Trophoblast cell (in vitro differentiated cells and primary cell): ENCODE results near the gene TMEM186.
"Not testable (repeated sequence)": the region's sequence is repeated elsewhere in the genome, so short reads cannot be mapped to it uniquely, and the experiment has no call there.

Experiments used
- DNase-seq, 2 donors: peaks; one replicate each; pipeline ENCODE4 v3.0.0-alpha.2; 2016
- H2AFZ ChIP-seq: 2 replicates; pipeline ENCODE4 v1.6.1; 2013; ENCODE audit warnings: low read length, moderate library complexity, mild to moderate bottlenecking; ENCODE audit not compliant: insufficient read depth, poor library complexity
- H2AK5ac ChIP-seq: 2 replicates; pipeline ENCODE4 v1.6.1; 2013; ENCODE audit warnings: mild to moderate bottlenecking, low read length
- H2BK120ac ChIP-seq: 2 replicates; pipeline ENCODE4 v1.6.1; 2013; ENCODE audit warnings: low read length, mild to moderate bottlenecking, moderate library complexity; ENCODE audit not compliant: insufficient read depth, poor library complexity
- H2BK12ac ChIP-seq: 2 replicates; pipeline ENCODE4 v1.6.1; 2013; ENCODE audit warnings: mild to moderate bottlenecking, low read length, moderate library complexity
- H2BK5ac ChIP-seq: 2 replicates; pipeline ENCODE4 v1.6.1; 2013; ENCODE audit warnings: low read length, low read depth, moderate library complexity, mild to moderate bottlenecking; ENCODE audit not compliant: poor library complexity
- H3K14ac ChIP-seq: 2 replicates; pipeline ENCODE4 v1.6.1; 2013; ENCODE audit warnings: mild to moderate bottlenecking, low read length
- H3K18ac ChIP-seq: 2 replicates; pipeline ENCODE4 v1.6.1; 2013; ENCODE audit warnings: mild to moderate bottlenecking, low read length
- H3K23ac ChIP-seq: 2 replicates; pipeline ENCODE4 v1.6.1; 2013; ENCODE audit warnings: low read length
- H3K27ac ChIP-seq: 2 replicates; pipeline ENCODE4 v1.5.1; 2013; ENCODE audit warnings: low read depth, mild to moderate bottlenecking, inconsistent platforms, low read length, moderate library complexity
- H3K27me3 ChIP-seq: 2 replicates; pipeline ENCODE4 v1.6.1; 2013; ENCODE audit warnings: inconsistent platforms, mild to moderate bottlenecking, low read length, moderate library complexity; ENCODE audit not compliant: insufficient read depth
- H3K36me3 ChIP-seq, 2 experiments: 1 replicate in 1 of 2; 2 replicates in 1 of 2; pipeline ENCODE4 v1.6.1; 2013; ENCODE audit warnings: low read length in 2 of 2, mild to moderate bottlenecking in 2 of 2, moderate library complexity in 1 of 2; ENCODE audit not compliant: insufficient read depth in 2 of 2, control insufficient read depth in 1 of 2
- H3K4ac ChIP-seq: 2 replicates; pipeline ENCODE4 v1.6.1; 2013; ENCODE audit warnings: low read depth, mild to moderate bottlenecking, low read length, moderate library complexity
- H3K4me1 ChIP-seq, 2 experiments: 1 replicate in 1 of 2; 2 replicates in 1 of 2; pipeline ENCODE4 v1.6.1; 2013; ENCODE audit warnings: low read length in 2 of 2, mild to moderate bottlenecking in 2 of 2, moderate library complexity in 1 of 2; ENCODE audit not compliant: insufficient read depth in 2 of 2, control insufficient read depth in 1 of 2
- H3K4me2 ChIP-seq: 2 replicates; pipeline ENCODE4 v1.6.1; 2013; ENCODE audit warnings: inconsistent platforms, mild to moderate bottlenecking, low read length, moderate library complexity
- H3K4me3 ChIP-seq: 2 replicates; pipeline ENCODE4 v1.5.1; 2013; ENCODE audit warnings: mild to moderate bottlenecking, low read depth, low read length, inconsistent platforms
- H3K79me1 ChIP-seq: one replicate; pipeline ENCODE4 v1.6.1; 2013; ENCODE audit warnings: low read length
- H3K79me2 ChIP-seq: 2 replicates; pipeline ENCODE4 v1.6.1; 2013; ENCODE audit warnings: low read length, mild to moderate bottlenecking; ENCODE audit not compliant: control insufficient read depth, insufficient read depth, poor library complexity
- H3K9ac ChIP-seq: 2 replicates; pipeline ENCODE4 v1.6.1; 2013; ENCODE audit warnings: mild to moderate bottlenecking, low read length
- H3K9me3 ChIP-seq: 2 replicates; pipeline ENCODE4 v1.6.1; 2013; ENCODE audit warnings: low read depth, mild to moderate bottlenecking, control low read depth, inconsistent platforms, low read length; ENCODE audit not compliant: insufficient read depth
- H4K12ac ChIP-seq: 2 replicates; pipeline ENCODE4 v1.6.1; 2013; ENCODE audit warnings: low read depth, mild to moderate bottlenecking, low read length, moderate library complexity
- H4K8ac ChIP-seq: 2 replicates; pipeline ENCODE4 v1.6.1; 2013; ENCODE audit warnings: low read depth, mild to moderate bottlenecking, low read length, moderate library complexity
- H4K91ac ChIP-seq: one replicate; pipeline ENCODE4 v1.6.1; 2013; ENCODE audit warnings: low read depth, mild to moderate bottlenecking, low read length, moderate library complexity
- WGBS: extraction: QIAGEN DNeasy Blood & Tissue Kit; methylation state at CpG from one replicate; pipeline ENCODE4 v1.1.7; 2013; ENCODE audit warnings: missing lambda C conversion rate; ENCODE audit not compliant: insufficient read length, insufficient coverage; ENCODE audit errors: extremely low coverage; 5-methylcytosine and 5-hydroxymethylcytosine counted together

Gene TMEM186

GRCh38 chr16:8786316-8786715, 11.1 kb downstream of the TMEM186 start:
- DNase-seq, H3K23ac ChIP-seq, H2BK5ac ChIP-seq, H2BK12ac ChIP-seq, H3K27ac ChIP-seq, H3K36me3 ChIP-seq, H3K4me1 ChIP-seq, H3K4me3 ChIP-seq, H3K4me2 ChIP-seq, H2AK5ac ChIP-seq, H2AFZ ChIP-seq, H4K91ac ChIP-seq, H3K14ac ChIP-seq, H3K79me1 ChIP-seq, H3K18ac ChIP-seq, H3K9me3 ChIP-seq, H3K9ac ChIP-seq, H3K79me2 ChIP-seq, H3K27me3 ChIP-seq, H4K8ac ChIP-seq, H3K4ac ChIP-seq, H4K12ac ChIP-seq, H2BK120ac ChIP-seq: not testable (repeated sequence)
- no CpG with 5 or more reads among the region's 11 CpGs for WGBS

DNA sequence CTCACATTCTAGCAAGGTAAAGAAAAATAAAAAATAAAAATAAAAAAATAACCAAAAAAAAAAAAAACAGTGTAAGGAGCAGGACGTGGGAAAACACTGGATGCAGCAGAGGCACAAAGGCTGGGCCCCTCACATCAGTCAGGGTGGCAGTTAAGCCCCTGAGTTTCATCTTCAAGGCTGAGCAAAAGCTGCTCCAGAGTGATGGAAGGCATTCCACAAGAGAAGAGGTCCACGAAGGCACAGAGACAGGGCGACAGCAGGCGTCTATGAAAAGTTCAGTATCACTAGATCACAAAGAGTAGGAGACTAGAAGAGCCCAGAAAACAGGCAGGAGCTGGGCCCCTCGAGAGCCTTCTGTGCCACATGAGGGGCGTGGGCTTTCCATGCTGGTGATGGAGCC, 12.0 kb downstream of the TMEM186 start:
- no peak overlapping the region for H3K23ac ChIP-seq
- no peaks in the 10 kb centered on the region for H3K79me1 ChIP-seq
- H3K4me3 ChIP-seq, result no peak overlapping the region
- no peak overlapping the region for H4K91ac ChIP-seq
- no CpG with 5 or more reads among the region's 6 CpGs for WGBS
- peaks cover 2% of the 10 kb centered on the region for H3K9me3 ChIP-seq
- no peak overlapping the region for H3K14ac ChIP-seq
- no peak overlapping the region for H4K12ac ChIP-seq
- H2AK5ac ChIP-seq, result no peak overlapping the region
- no peaks in the 10 kb centered on the region for H3K36me3 ChIP-seq
- no peaks in the 10 kb centered on the region for H3K4me1 ChIP-seq
- H3K27ac ChIP-seq, result no peak overlapping the region
- H3K27me3 ChIP-seq, result no peaks in the 10 kb centered on the region
- no peak overlapping the region for H3K9ac ChIP-seq
- no peak overlapping the region for H3K18ac ChIP-seq
- no peaks in the 10 kb centered on the region for H3K79me2 ChIP-seq
- no peak overlapping the region for H2AFZ ChIP-seq
- H4K8ac ChIP-seq, result no peak overlapping the region
- H2BK5ac ChIP-seq, result no peak overlapping the region
- no peak overlapping the region for H3K4me2 ChIP-seq
- H2BK120ac ChIP-seq, result no peak overlapping the region
- no peak overlapping the region for H3K4ac ChIP-seq
- DNase-seq, result no peak
- no peak overlapping the region for H2BK12ac ChIP-seq

GRCh38 chr16:8782673-8783072, 14.8 kb downstream of the TMEM186 start:
- no CpG with 5 or more reads among the region's 6 CpGs for WGBS
- no peak overlapping the region for H4K8ac ChIP-seq
- no peak overlapping the region for H3K14ac ChIP-seq
- H3K23ac ChIP-seq, result no peak overlapping the region
- no peaks in the 10 kb centered on the region for H3K4me1 ChIP-seq
- H2BK12ac ChIP-seq, result no peak overlapping the region
- H3K79me1 ChIP-seq, result no peaks in the 10 kb centered on the region
- peaks cover 2% of the 10 kb centered on the region for H3K9me3 ChIP-seq
- H3K9ac ChIP-seq, result no peak overlapping the region
- H2AK5ac ChIP-seq, result no peak overlapping the region
- no peak overlapping the region for H3K18ac ChIP-seq
- H2AFZ ChIP-seq, result no peak overlapping the region
- H3K4ac ChIP-seq, result no peak overlapping the region
- H2BK120ac ChIP-seq, result no peak overlapping the region
- no peak overlapping the region for H3K27ac ChIP-seq
- H2BK5ac ChIP-seq, result no peak overlapping the region
- no peak overlapping the region for H3K4me2 ChIP-seq
- no peak overlapping the region for H3K4me3 ChIP-seq
- DNase-seq, result no peak
- no peaks in the 10 kb centered on the region for H3K27me3 ChIP-seq
- H4K12ac ChIP-seq, result no peak overlapping the region
- no peak overlapping the region for H4K91ac ChIP-seq
- H3K79me2 ChIP-seq, result no peaks in the 10 kb centered on the region
- no peaks in the 10 kb centered on the region for H3K36me3 ChIP-seq

- Histone ChIP-seq H3K36me3 (no peaks in the 10 kb centered on the region), H2BK120ac (no peak overlapping the region), H3K4me3 (no peak overlapping the region), H3K18ac (no peak overlapping the region), H3K9me3 (peaks cover 3% of the 10 kb centered on the region), H2AK5ac (no peak overlapping the region), H3K4me1 (no peaks in the 10 kb centered on the region), H2AFZ (no peak overlapping the region), H3K27me3 (no peaks in the 10 kb centered on the region), H4K8ac (no peak overlapping the region), H3K27ac (no peak overlapping the region), H3K9ac (no peak overlapping the region), H3K23ac (no peak overlapping the region), H2BK5ac (no peak overlapping the region), H4K91ac (no peak overlapping the region), H3K4me2 (no peak overlapping the region), H4K12ac (no peak overlapping the region), H3K79me1 (no peaks in the 10 kb centered on the region), H3K14ac (no peak overlapping the region), H3K79me2 (no peaks in the 10 kb centered on the region), H2BK12ac (no peak overlapping the region), H3K4ac (no peak overlapping the region)
- DNase-seq, result no peak
- WGBS, result no CpG with 5 or more reads among the region's 8 CpGs
These were observed 15.6 kb downstream of the TMEM186 start for GRCh38 chr16:8781797-8782196.
